HFFc6 (cell line): ENCODE data around the gene NR2E1. TPM values are rescaled to one million over a fixed set of nuclear protein-coding genes. Genes with fewer than 3 reads are reported as not detected.

ENCODE experiments used
- DNase-seq: peaks from one replicate; pipeline ENCODE4 v3.0.0-alpha.2; 2018
- H3K27ac Mint-ChIP-seq: 2 replicates; pipeline ENCODE4 v1.8.0; 2020; ENCODE audit warnings: mild to moderate bottlenecking, mixed read lengths
- H3K27me3 Mint-ChIP-seq: 2 replicates; pipeline ENCODE4 v1.8.0; 2021; ENCODE audit warnings: mild to moderate bottlenecking, moderate library complexity, mixed read lengths; ENCODE audit not compliant: insufficient read depth
- H3K36me3 Mint-ChIP-seq: 2 replicates; pipeline ENCODE4 v1.8.0; 2021; ENCODE audit warnings: low read depth, mixed read lengths
- H3K4me1 Mint-ChIP-seq: 2 replicates; pipeline ENCODE4 v1.8.0; 2020; ENCODE audit warnings: low read depth, mixed read lengths
- H3K4me3 Mint-ChIP-seq: 2 replicates; pipeline ENCODE4 v1.8.0; 2020; ENCODE audit warnings: mild to moderate bottlenecking, moderate library complexity, mixed read lengths
- H3K9me3 Mint-ChIP-seq: 2 replicates; pipeline ENCODE4 v1.8.0; 2020; ENCODE audit warnings: mild to moderate bottlenecking, mixed read lengths
- CTCF ChIP-seq: fragments of 200-600 bp; sonication (generic); IDR thresholded peaks from 2 replicates; pipeline ENCODE4 v1.5.0; 2021; ENCODE audit warnings: antibody characterized with exemption, mild to moderate bottlenecking
- total RNA-seq, 6 experiments: library from RNA; stranded (reverse); fragmentation: NEBNext Ultra II Directional; extraction: Animal tissue kit (Norgen Biotek cat#: 25700); gene quantifications; 2 replicates in 1 of 6; 3 replicates in 5 of 6; pipeline ENCODE4 v1.2.3, GENCODE V29; 2021

Gene NR2E1
- total RNA-seq, 6 experiments from 2014 or later, result not detected

GRCh38 chr6:108156180-108156937 is 9.5 kb upstream of the NR2E1 start:
- no peak for TF ChIP-seq CTCF
- peaks cover 6% of the 10 kb centered on the region for H3K36me3 Mint-ChIP-seq
- H3K27me3 Mint-ChIP-seq, result peaks cover 50% of the 10 kb centered on the region
- H3K4me3 Mint-ChIP-seq, result peak overlapping the region; percentile 38
- DNase-seq, result peak; percentile 3
- peaks cover 20% of the 10 kb centered on the region for H3K4me1 Mint-ChIP-seq
- H3K9me3 Mint-ChIP-seq, result no peaks in the 10 kb centered on the region
- H3K27ac Mint-ChIP-seq, result no peak overlapping the region

GRCh38 chr6:108156938-108157233 is 8.9 kb upstream of the NR2E1 start:
- Mint-ChIP-seq H3K27me3 (peaks cover 53% of the 10 kb centered on the region), H3K27ac (no peak overlapping the region), H3K36me3 (peaks cover 6% of the 10 kb centered on the region), H3K4me1 (peaks cover 20% of the 10 kb centered on the region), H3K9me3 (no peaks in the 10 kb centered on the region), H3K4me3 (peak overlapping the region; percentile 38)
- no peak for DNase-seq
- TF ChIP-seq CTCF, result no peak

GRCh38 chr6:108157234-108157980 is 8.4 kb upstream of the NR2E1 start:
- peaks cover 6% of the 10 kb centered on the region for H3K36me3 Mint-ChIP-seq
- H3K9me3 Mint-ChIP-seq, result no peaks in the 10 kb centered on the region
- peaks cover 58% of the 10 kb centered on the region for H3K27me3 Mint-ChIP-seq
- H3K4me1 Mint-ChIP-seq, result peaks cover 20% of the 10 kb centered on the region
- DNase-seq, result no peak
- no peak for TF ChIP-seq CTCF
- no peak overlapping the region; the same call in 1 of the 2 replicates for H3K4me3 Mint-ChIP-seq
- H3K27ac Mint-ChIP-seq, result no peak overlapping the region

GRCh38 chr6:108157981-108158525 is 7.8 kb upstream of the NR2E1 start:
- Mint-ChIP-seq H3K36me3 (peaks cover 6% of the 10 kb centered on the region), H3K4me3 (peak overlapping the region; percentile 55; the same call in 1 of the 2 replicates), H3K27ac (no peak overlapping the region), H3K9me3 (no peaks in the 10 kb centered on the region), H3K27me3 (peaks cover 64% of the 10 kb centered on the region), H3K4me1 (peaks cover 20% of the 10 kb centered on the region)
- no peak for DNase-seq
- TF ChIP-seq CTCF, result no peak

GRCh38 chr6:108159981-108160380 is 5.8 kb upstream of the NR2E1 start:
- no peak for DNase-seq
- Mint-ChIP-seq H3K27me3 (peaks cover 71% of the 10 kb centered on the region), H3K36me3 (peaks cover 6% of the 10 kb centered on the region), H3K9me3 (no peaks in the 10 kb centered on the region), H3K27ac (no peak overlapping the region), H3K4me1 (peaks cover 20% of the 10 kb centered on the region), H3K4me3 (no peak overlapping the region)
- no peak for TF ChIP-seq CTCF
